DMS114 treated with DMSO at 0.1 percent for 48 hours (cell line): Measurements from ENCODE around the gene SLC6A11.

Experiments
- DNase-seq: peaks from one replicate; lab custom pipeline; 2025; ENCODE audit not compliant: unreplicated experiment; lab: John Stamatoyannopoulos, UW

SLC6A11 gene

DNA sequence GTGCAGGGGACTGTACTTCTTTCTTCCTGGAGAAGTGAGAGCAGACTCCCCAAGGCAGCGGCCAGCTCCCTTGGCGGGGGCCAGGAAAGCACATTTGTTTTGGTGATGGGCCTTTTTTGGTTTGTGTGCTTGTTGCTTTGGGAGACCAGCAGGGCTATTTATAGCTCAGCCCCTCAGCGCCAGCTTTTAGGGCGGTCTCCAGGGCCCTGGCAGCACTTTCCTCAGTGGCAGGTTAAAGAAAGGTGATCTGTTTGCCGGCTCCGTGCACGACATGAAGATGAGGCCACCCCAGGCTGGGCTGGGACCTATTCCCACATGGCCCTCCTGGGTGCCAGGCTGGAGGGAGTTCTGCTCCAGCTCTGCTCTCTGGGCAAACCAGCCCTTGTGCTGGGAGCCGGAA is 21.8 kb downstream of the SLC6A11 start:
- DNase-seq, result no peak

DNA sequence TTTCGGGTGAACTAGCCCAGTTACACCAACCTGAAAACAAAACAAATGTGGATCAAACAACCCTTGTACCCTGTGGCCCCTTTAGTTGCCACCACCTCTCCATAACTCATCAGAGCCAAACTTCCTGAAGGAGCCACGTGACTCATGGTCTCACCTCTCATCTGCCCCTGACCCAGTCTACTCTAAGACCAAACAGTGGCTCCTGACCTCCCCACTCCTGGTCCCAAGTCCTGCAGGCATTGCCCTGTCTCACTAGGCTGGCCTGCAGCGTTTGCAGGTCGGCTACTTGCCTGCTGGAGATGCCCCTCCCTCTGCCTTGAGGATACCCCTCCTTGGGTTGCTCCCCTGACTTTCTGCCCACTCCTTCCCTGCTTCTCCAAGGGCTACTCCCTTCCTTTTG is 23.1 kb downstream of the SLC6A11 start:
- DNase-seq, result no peak

DNA sequence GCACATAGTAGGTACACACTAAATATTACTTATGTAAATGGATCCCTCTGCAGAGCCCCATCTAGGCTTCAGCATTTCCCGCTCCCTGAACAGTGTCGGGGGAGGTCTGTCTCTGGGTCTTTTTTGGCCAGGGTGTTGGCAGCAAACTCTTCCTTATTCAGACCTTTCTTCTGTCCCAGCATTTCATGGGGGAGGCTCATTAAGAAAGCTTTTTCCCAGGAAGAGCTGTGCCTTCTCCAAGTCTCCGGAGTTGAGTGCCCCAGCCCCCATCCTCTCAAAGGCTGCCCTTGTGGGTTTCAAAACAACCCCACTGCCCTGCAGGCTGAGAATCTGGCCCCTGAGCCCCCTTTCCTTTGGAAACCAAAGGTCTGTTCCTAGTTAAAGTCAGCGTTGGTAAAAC is 25.1 kb downstream of the SLC6A11 start:
- DNase-seq, result no peak

DNA sequence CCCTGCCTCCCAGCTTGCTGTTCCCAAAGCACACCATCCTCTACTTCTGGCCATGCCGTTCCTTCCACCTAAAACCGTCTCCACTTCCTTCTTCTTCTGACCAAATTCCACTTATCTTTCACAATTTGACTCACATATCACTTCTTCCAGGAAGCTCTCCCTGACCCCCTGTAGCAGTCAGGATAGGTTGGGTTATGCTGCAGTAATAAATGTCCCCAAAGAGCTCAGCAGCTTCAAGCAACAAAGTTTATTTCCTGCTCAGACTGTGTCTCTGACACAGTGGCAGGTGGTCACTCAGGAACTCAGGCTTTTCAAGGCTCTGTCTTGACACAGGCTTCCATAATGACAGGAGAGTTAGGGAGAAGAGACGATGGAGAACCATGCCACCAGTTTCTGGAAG is 27.4 kb downstream of the SLC6A11 start:
- DNase-seq, result no peak

DNA sequence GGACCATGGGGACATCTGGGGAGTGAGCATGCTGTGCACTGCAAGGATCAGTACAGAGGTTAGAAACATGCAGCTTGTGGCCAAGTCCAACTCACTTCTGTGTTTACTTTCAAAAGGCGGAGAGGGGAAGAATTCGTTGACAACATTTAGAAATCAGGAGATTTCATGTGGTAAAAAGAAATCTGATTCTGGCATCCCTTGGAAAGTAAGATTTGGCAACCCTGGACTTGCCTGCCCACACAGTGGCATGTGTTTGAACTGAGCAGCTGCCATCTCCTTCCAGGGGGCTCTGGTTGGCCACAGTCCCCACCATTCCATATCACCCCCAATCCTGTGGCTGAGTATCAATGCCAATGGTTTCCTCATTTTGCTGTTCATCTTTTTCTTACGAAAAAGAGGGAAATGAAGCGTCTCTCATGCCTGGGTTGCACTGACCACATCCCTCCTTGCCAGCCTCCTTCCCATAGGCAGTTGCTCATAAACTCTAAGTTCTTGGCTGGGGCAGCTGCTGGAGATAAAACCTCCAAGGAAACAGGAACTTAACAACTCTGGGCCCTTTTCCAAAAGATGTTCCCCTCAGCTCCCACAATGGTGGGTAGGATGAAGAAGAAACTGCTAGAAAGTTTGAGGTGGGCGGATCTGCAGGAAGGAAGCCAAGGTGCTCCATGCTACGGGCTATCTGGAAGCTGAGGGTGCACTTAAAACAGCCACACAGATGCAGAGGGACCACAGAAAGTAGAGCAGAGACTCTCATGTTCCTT is 29.2 kb downstream of the SLC6A11 start:
- no peak for DNase-seq

DNA sequence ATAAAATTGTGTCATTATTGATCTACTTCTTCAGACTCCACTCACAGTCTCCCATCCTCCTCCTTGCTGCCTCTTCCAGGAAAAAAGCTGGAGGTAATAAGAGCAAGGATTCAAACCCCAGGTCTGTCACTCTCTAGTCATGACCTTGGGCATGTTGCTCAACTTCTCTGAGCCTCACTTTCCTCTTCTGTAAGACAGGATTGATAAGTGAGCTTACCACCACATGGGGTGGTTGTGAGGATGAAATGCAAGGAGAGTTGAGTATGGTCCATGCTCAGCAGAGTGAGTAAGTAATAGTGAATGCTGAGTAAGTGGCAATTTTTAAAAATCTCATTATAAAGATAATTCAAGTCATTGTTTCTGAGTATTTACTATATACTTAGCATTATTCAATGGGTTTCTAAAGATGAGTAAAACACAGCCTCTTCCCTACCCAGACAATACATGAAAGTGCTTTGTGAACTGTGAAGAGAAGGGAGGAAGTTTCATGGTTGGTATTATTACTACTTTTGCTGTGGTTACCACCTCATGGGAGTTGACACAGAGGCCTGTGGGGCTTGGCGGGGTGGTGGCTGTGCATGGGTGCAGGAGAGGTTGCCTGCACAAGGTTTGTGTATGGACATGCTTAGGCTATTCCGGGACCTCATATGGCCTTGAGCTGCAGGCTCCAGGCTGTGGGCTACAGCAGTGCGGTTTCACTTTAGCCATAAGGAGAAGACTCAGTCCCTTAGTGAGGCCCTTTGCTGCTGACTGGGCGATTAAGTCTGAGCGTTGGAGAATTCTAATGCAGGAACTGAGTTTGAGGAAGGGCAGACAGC is 30.0 kb downstream of the SLC6A11 start:
- no peak for DNase-seq

DNA sequence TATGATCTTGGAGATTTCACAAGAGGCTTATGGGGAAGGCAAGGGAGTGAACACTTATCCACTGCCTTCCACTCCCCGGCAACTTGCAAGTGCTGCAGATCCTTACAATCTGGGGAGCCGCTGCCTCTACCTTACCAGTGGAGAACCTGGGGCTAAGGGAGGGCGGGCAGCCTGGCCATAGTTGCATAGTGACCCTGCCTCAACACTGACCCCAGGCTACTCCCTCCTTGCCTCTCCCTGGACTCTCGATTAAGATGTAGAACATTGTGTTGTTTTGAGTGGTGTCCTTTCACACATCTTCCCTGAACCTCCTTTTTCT is 30.6 kb downstream of the SLC6A11 start:
- DNase-seq, result no peak

DNA sequence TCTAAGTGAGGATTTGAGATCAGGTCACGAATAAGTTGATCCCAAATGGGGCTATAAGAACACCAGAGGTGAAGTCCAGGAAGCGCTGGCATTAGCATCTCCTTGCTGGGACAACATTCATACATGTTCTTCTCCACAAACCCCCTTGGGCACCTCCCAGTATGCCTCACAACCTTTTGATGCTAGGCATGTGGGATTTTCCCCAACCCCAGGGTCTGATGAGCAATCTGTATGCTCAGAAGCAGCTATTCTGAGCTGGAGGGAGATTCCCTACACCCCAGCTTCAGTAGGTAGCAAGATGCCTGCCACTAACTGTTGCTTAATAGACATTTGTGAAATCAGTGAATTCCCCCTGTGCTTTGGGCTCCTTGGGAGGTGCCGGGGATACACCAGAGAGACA is 32.2 kb downstream of the SLC6A11 start:
- no peak for DNase-seq

DNA sequence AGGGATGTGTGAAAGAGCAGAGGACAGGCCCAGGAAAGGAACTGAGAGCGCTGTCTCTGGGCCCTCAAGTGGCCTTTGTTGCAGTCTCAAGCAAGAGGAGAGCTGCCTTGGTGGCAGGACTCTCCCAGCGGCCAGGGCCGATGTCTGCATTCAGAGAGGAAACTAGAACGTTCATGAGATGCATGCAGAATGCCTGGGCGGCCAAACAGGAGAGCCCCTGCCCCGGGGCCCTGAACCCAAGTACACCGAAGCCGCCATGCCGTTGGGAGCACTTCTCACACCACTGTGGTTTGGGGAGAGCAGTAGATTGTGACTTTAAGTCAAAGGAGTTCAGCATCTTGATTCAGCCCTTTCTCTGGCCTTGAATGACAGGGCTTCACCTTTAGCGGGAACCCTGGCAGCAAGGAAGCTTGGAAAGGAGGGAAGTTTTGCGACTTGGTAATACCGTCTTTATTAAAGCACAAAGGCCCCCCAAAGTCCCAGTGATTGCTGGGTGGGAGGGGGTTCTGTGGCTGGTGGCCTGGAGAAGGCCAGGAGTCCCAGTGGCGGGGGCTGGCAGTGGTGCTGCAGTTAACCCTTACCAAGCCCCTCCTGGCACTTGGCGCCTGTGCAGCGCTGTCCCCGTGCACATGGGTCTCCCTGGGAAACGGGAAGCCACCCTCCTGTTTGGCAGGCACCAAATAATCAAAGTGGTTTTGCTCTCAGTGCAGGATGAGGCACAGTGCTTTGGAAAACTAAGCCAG is 36.2 kb downstream of the SLC6A11 start:
- no peak for DNase-seq

DNA sequence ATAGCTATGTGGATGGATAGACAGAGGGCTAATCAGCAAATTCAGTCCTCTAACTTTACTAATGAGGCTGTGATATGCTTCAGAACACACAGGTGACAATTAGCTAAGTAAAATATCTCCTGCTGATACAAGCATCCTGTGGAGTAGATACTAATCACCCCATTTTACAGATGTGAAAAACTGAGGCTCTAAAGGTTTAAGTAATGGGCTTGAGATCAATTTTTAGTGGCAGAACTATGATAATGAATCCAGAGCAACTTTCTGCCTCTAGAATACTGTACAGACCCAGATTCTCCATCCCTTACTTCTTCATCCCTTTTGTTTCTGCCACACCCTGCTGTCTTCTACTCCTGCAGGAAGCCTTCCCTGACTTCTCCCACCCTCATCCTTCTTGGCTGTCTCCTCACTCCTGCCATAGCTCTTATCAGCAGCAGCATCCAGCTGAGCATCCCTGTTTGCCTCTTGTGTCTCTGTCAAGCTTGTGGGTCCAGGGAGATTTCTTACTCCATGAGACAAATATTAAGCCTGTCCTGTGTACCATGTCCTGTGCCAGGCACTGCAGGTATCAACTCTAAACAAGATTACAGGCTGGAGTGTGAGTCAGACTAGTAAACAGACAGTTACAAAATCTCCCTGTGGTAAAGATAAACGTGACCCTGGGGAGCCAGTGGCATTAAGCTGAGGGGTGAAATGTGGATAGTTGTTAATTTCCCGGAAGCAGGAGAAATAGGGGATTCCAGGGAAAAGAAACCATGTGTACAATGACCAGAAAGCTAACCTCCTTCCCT is 39.2 kb downstream of the SLC6A11 start:
- DNase-seq, result no peak

DNA sequence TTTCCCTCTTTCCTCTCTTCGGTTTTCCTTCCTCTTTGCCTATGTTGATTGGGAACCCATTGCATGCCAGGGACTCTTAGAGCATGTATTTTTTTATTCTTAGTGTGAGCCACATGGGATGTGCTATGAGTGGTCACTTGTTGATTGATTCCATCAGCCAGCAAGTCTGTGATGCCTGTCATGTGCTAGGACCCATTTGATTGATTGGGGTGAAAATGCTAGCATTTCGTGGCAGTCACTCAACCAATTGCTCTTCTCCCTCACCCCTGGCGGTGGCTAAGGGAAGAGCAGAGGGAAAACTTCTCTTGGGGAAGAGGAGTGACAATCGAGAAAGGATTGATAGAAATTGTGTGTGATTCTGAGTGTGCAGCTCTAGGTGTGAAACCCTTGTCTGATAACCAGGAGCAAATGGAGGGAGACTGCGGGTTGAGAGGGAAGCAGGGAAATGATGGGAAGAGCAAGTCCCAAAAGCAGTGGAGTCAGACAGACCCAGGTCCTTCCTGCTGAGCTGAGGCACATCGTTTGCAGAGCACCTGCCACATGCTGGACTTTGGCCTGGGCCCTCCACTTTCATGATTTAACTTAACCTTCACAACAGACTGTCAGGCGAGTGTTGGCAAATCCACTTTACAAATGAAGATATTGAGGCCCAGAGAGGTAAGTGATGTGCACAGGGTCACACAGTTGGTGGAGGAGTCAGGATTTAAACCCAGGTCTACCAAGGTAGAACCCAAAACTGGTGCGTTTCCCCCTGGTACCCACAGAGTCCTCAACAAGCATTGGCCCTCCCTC is 40.0 kb downstream of the SLC6A11 start:
- DNase-seq, result no peak

DNA sequence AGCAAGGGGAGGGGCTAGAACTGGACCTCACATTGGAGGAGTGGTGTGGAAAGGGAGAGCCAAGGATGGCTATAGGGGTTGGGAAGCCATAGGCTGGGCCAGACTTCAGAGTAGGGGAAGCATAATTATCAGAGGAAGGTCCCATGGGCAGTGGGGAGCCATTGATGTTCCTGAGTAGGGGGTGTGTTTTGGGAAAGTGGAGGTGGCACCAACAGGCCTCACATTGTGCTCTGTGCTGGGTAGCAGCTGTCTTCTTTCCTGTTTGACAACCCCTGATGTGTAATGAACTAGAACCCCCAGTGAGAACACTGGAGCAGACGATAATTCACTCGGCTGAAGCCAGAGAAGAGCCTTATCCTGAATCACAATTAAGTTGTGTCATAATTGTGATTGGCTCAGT is 41.2 kb downstream of the SLC6A11 start:
- DNase-seq, result no peak

DNA sequence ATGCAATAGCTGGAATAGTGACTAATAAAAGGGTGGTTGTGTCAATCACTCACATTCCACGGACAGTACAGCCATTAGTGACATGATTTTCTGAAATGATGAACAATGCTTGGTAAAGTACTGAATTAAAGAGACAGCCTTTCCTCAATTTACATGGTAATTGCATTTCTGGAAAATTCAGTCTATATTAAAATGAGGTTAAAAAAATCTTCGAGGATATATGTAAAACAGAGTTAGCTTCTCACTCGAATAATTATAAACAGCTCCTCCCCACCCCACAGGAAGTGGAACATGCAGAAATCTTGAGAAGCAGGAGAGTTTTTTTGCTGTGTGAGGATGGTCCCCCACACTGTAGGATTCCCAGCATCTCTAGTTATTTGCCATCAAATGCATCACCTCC is 42.1 kb downstream of the SLC6A11 start:
- no peak for DNase-seq

DNA sequence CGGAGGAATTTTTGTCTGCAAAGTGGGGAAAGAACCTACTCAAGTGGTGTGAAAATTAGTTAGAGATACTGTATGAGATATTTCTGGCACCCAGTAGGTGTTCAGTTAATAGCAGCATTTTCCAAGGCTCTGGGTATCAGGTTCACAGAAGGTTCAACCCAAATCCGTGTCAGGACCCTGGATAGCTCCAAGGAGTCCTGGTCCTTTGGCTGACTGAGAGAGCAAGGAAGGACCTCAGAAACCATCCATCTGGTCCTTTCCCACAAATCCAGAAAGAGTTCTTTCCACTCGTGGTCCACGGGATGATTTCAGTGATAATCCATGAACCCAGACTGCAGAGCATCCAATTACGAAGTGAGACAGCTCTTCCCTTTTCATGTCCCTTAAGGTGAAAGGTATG is 51.4 kb downstream of the SLC6A11 start:
- no peak for DNase-seq

DNA sequence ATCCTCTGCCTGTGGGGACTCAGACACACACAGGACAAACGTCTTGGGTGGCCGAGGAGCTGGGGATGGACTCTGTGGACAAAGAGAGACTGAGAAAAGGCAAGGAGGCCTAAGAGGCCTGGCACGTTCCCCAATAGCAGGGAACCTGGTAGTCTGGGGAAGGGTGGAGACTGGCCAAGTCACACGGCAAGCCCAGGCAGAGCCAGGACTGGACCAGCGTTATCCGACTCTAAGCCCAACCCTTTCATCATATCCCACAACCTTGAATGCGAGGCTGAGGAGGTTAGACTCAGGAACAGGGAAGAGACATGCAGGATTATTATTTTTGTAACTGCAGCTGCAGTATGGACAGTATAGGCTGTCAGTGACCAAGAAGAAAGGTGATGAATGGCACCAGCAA is 53.4 kb downstream of the SLC6A11 start:
- DNase-seq, result no peak

DNA sequence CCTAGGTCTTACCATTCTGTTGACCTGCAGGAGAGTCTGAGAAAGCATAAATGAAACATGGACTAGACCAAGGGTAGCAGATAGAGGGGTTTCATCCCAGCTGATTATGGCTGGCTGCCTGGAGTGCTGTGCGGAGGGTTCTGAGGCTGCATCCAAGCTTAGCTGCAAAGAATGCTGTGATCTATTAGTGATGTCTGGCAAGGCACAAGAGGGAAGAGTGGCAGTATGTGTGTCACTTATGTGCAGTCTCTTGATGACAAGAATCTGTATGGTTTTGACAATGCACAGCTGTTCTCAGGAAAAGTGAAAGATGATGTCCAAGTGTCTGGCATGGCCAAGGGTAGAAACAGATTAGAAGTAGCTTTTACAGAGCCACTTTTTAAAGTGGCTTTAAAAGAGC is 54.3 kb downstream of the SLC6A11 start:
- DNase-seq, result no peak

DNA sequence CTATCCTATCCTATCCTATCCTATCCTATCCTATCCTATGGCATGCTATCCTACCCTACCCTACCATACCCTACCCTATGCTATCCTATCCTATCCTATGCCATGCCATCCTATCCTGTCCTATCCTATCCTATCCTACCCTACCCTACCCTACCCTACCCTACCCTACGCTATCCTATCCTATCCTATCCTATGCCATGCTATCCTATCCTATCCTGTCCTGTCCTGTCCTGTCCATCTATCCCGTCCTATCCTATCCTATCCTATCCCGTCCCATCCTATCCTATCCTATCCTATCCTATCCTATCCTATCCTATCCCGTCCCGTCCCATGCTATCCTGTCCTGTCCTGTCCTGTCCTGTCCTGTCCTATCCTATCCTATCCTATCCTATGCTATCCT is 57.4 kb downstream of the SLC6A11 start:
- DNase-seq, result no peak

DNA sequence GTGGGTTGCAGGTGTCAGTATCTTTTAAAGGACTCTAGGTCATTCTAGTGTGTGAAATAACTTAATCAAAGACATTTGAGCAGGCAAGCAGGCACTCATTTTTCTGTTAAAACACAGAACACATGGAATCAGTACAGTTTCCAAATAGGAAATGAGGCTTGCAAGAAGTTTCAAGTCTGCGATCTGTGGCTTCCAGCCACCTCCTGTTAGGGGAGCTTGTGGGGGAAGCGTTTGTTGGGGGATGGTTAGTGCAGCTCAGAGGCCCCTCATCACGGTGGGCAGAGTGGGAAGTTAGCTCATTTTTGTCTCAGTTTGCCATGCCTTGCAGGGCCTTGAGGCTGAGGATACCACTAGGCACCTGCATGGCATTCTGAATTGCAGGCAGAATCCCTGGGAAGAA is 59.9 kb downstream of the SLC6A11 start:
- DNase-seq, result no peak

DNA sequence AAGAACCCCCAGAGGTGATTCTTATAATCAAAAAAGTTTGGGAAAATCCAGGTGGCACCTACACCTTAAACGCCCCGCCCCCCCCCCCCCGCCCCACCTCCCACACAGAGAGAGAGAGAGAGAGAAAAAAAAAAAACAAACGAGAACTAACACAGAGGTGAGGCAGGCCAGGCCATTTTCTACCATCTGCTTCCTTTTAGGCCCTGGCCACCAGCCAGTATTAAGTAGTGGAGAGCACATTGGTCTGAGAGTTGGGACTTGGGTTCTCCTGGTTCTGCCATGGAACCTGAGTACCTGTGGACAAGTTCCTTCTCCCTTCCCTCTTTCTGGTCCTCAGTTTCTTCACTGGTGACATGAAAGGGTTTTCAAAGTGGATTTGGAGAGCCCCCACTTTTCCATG is 60.6 kb downstream of the SLC6A11 start:
- DNase-seq, result no peak

DNA sequence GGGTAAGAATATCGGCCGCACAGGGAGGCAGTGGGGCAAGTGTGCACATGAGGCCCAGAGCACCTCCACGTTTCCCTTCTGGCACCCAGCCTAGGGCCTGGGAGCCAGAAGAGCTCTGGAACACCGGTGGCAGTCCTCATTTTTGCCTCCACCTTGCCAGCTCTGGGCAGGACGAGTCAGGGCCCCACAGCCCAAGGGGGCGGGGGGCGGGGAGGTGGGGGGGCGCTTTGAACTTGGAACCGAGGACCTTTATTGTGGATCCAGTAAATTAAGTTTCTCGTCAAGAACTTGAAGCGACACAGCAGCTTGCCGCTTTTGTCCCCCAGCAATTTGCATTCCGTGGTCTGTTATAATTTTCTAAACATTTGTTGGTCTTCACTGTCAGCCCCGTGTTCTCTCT is 66.8 kb downstream of the SLC6A11 start:
- DNase-seq, result no peak
